ENCODE measurements around the gene ZBED1.
"Not testable (repeated sequence)": the region's sequence is repeated elsewhere in the genome, so short reads cannot be mapped to it uniquely, and the experiment has no call there.

The ZBED1 gene

GRCh38 chrX:2457289-2458133 is 43.3 kb downstream of the ZBED1 start:
- TF ChIP-seq ZFX (IDR thresholded peaks at IDR 0.05) (no peak), CTCF (conservative IDR thresholded peaks at IDR 0.05) (no peak)
- H3K27ac ChIP-seq = no peak overlapping the region

- not testable (repeated sequence) for H3K27ac ChIP-seq
These were observed 44.7 kb downstream of the ZBED1 start for GRCh38 chrX:2456091-2456490.

GRCh38 chrX:2454620-2455019 is 46.2 kb downstream of the ZBED1 start:
- H3K27ac ChIP-seq = not testable (repeated sequence)

GRCh38 chrX:2452799-2453198 is 48.0 kb downstream of the ZBED1 start:
- TF ChIP-seq ZFX (IDR thresholded peaks at IDR 0.05) = no peak
- no peak for TF ChIP-seq CTCF (conservative IDR thresholded peaks at IDR 0.05)
- no peak overlapping the region for H3K27ac ChIP-seq

- TF ChIP-seq ZFX (IDR thresholded peaks at IDR 0.05) = no peak
- TF ChIP-seq CTCF (conservative IDR thresholded peaks at IDR 0.05) = no peak
- no peak overlapping the region for H3K27ac ChIP-seq
These were observed 48.4 kb downstream of the ZBED1 start for GRCh38 chrX:2452317-2452784.

- H3K27ac ChIP-seq = no peak overlapping the region
- TF ChIP-seq CTCF (conservative IDR thresholded peaks at IDR 0.05) (no peak), ZFX (IDR thresholded peaks at IDR 0.05) (no peak)
These were observed 49.1 kb downstream of the ZBED1 start for GRCh38 chrX:2451501-2452316.

- no peak for TF ChIP-seq CTCF (conservative IDR thresholded peaks at IDR 0.05)
- TF ChIP-seq ZFX (IDR thresholded peaks at IDR 0.05) = no peak
- no peak overlapping the region for H3K27ac ChIP-seq
These were observed 50.1 kb downstream of the ZBED1 start for GRCh38 chrX:2450681-2451080.

GRCh38 chrX:2449135-2449886 is 51.5 kb downstream of the ZBED1 start:
- no peak overlapping the region for H3K27ac ChIP-seq
- TF ChIP-seq ZFX (IDR thresholded peaks at IDR 0.05) (no peak), CTCF (conservative IDR thresholded peaks at IDR 0.05) (no peak)
